ENCODE measurements around the gene OLFML2A.

The OLFML2A gene

GRCh38 chr9:124790801-124791505, 14.0 kb downstream of the OLFML2A start:
- no peak overlapping the region for H3K4me3 ChIP-seq (ENCODE audit: low read length)
- DNase-seq (ENCODE audit: low read depth, low spot score) = no peak

DNA sequence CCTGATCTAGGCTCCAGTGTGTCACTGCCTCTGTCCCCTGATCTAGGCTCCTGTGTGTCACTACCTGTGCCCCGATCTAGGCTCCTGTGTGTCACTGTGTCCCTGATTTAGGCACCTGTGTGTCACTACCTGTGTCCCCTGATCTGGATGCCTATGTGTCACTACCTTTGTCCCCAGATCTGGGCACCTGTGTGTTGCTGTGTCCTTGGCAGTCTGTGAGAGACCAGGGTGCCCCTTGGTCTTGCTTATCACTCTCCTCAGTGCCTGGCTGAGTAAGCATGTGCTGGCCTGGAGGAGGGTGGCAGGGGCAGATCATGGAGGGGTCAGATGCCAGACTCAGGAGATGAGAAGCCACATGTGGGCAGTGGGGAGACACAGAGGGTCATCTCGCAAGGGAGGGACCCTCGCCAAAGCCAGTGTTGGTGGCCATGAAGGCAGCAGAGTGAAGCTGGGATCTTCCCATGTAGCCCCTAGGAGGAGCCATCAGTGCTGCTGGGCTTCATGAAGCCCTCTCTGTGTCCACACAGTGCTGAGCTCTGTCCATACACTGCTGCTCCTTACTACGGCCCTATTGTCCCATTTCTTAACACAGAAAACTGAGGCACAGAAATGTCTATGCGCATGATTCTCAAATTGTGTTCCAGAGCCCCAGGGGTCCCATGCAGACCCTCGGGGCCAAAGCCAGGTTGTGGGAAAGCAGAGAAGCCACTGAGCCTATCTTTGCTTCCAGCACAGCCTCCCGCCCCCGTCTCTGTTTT, 15.5 kb downstream of the OLFML2A start:
- DNase-seq (ENCODE audit: low read depth, low spot score) = no peak
- H3K4me3 ChIP-seq (ENCODE audit: low read length) = no peak overlapping the region

DNA sequence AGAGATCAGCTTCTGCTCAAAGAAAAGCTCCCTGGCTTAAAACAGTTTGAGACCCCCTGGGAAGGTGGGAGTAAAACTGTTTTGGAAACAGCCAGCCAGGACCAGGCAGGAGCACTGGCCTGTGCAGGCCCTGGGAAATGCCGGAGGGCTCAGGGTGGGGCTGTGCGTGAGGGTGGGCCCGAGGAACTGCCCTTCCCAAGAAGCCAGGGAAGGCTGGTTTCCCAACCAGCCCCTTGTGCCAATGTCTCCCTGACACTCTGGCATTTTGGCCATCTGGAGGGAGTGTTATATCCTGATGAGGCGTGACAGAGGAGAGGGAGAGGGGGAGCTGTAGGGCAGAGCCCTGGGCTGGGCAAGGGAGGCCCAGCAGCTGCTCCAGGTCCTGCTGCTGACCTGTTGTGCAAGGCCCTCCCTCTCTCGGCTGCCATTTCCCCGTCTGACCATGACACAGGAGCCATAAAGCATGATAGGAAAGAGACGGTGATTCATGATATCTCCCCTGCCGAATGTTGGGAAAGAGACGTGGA, 16.1 kb downstream of the OLFML2A start:
- H3K4me3 ChIP-seq (ENCODE audit: low read length) = no peak overlapping the region
- DNase-seq (ENCODE audit: low read depth, low spot score) = no peak

GRCh38 chr9:124794902-124795491, 18.1 kb downstream of the OLFML2A start:
- H3K4me3 ChIP-seq (ENCODE audit: low read length) = no peak overlapping the region
- no peak for DNase-seq (ENCODE audit: low read depth, low spot score)

DNA sequence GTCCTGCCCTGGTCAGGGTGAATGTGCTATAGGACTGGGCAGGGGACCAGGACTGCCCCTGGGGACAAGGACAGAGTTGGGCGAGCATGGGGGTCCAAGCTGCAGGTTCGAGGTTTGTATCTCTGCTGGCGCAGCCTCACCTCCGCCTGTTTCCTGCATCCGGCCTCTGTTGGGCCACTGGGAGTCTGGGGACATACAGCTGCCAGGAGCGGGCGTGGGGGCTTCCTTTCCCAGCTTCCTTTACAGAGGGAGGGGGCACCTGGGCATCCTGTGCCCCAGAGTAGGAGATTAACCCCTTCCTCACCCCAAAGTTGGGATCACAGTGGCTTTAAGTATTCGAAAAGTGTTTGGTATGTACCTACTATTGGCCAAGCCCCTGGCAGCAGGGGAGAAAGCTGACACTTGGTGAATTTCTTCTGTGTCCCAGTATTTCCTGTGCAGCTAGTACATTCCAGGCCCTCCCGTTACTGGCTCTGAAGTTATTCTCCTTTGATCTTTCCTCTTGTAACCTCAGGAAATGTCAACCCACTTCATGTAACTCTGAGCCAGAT, 19.0 kb downstream of the OLFML2A start:
- no peak overlapping the region for H3K4me3 ChIP-seq (ENCODE audit: low read length)
- DNase-seq (ENCODE audit: low read depth, low spot score) = no peak

DNA sequence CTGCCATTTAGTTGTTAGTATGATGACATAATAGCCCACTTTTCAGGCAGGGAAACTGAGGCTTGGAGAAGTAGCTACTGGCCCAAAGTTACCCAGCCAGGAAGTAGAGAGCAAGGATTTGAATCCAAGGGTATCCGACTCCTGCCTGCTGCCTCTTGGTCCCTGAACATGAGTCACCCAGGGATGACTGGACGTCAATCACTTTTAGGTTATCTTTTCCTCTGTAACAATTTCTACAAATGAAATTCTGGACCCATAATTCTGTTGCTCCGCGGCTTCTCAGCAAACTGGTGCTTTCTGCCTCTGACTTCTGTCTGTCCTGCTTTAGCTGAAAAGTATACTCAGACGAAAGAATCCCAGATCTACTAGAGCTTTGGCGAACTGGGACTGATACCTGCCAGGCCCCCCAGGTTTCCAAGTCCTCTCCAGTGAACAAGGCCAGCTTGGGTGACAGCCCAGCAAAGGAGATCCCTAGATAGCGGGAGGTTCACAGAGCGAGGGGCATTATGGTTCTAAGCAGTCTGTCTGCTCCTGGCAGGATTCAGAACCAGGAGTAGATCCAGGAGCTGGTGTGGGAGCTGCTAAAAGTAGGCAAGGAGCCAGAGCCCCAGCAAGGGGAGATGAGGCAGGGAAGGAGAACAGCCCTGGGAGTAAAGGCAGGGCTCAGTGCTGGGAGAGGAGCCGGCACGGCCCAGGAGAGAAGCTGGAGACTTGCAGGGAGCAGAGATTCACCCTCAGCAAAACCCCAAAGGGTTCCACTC, 20.6 kb downstream of the OLFML2A start:
- no peak for DNase-seq (ENCODE audit: low read depth, low spot score)
- H3K4me3 ChIP-seq (ENCODE audit: low read length) = no peak overlapping the region

GRCh38 chr9:124799274-124800006, 22.5 kb downstream of the OLFML2A start:
- DNase-seq (ENCODE audit: low read depth, low spot score) = no peak
- no peak overlapping the region for H3K4me3 ChIP-seq (ENCODE audit: low read length)

DNA sequence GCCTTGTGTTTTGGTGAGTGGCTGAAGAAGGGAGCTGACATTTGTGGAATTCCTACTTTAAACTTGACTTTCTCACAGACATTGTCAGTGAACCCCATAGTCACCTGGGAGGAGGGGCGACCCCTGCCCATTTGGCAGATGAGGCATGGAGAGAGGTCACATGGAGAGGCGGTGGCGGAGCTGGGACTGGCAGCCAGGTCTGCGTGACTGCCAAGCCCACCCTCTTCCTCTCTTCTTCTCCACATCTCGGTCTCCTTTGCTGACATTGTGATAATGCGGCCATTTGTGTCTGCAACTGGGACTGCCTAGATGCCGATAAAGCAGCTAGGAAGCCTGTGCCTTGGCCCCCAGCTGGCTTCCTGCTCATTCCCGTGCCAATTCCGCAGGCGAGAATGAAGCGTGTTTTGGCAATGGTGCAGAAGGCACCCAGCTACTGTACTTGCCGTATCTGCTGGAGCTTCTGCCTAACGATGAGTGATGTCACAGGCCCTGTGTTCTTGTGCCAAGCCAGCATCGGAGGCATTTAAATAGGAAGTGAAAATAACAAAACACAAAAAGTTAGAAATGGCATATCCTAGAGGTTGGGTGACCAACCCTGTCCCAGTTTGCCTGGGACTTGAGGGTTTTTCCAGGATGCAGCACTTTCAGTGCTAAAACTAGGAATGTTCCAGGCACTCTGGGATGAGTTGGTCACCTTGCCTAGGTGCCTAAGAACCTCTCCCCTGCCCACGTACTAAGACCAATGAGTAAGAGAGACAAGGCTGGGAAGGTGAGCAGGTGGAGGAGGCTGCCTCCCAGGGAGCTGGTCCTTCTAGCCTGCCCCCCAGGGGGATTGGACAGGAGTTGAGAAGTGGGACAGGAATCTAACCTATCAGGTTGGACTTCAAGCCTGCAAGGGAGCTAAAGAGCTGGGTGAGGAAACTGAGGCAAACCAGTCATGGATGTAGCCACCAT, 23.6 kb downstream of the OLFML2A start:
- no peak for DNase-seq (ENCODE audit: low read depth, low spot score)
- no peak overlapping the region for H3K4me3 ChIP-seq (ENCODE audit: low read length)

- H3K4me3 ChIP-seq (ENCODE audit: low read length) = no peak overlapping the region
- no peak for DNase-seq (ENCODE audit: low read depth, low spot score)
Observed at GRCh38 chr9:124801356-124801755, 24.4 kb downstream of the OLFML2A start.

GRCh38 chr9:124802426-124802825, 25.5 kb downstream of the OLFML2A start:
- no peak overlapping the region for H3K4me3 ChIP-seq (ENCODE audit: low read length)
- no peak for DNase-seq (ENCODE audit: low read depth, low spot score)

- H3K4me3 ChIP-seq (ENCODE audit: low read length) = no peak overlapping the region
- DNase-seq (ENCODE audit: low read depth, low spot score) = no peak
Observed at GRCh38 chr9:124803911-124804310, 27.0 kb downstream of the OLFML2A start.

GRCh38 chr9:124805186-124805585, 28.3 kb downstream of the OLFML2A start:
- no peak for DNase-seq (ENCODE audit: low read depth, low spot score)
- H3K4me3 ChIP-seq (ENCODE audit: low read length) = no peak overlapping the region

DNA sequence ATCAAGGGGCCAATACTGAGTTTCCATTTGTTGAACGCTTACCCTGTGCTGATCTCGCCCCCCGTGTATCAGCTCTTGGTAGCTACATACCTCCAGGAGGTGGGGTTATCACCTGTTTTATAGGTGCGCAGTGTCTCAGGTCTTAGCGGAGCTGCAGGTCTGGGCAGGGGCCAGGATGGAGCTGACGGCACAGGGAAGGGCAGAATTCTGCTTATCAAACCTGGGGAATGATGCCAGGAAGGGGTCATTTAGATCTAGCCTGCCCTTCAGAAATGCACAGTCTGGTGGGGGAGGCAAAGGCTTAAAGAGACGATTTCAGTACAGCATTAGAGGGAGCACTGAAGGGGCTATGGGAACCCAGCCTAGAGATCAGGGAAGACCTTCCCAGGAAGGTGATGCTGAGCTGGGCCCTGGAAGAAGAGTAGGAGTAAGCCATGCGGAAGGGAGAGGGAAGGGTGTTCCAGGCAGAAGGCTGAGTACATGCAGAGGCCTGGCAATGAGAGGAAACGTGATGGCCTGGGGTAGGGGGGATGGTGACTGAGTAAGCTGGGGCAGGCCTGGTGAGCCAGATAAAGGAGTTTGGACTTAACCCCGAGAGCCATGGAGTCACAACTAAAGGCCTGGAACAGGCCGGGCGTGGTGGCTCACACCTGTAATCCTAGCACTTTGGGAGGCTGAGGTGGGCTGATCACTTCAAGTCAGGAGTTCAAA, 31.5 kb downstream of the OLFML2A start:
- DNase-seq (ENCODE audit: low read depth, low spot score) = no peak
- no peak overlapping the region for H3K4me3 ChIP-seq (ENCODE audit: low read length)

- no peak overlapping the region for H3K4me3 ChIP-seq (ENCODE audit: low read length)
- no peak for DNase-seq (ENCODE audit: low read depth, low spot score)
Observed at GRCh38 chr9:124809211-124809610, 32.3 kb downstream of the OLFML2A start.

GRCh38 chr9:124809741-124810500, 33.0 kb downstream of the OLFML2A start:
- DNase-seq (ENCODE audit: low read depth, low spot score) = no peak
- no peak overlapping the region for H3K4me3 ChIP-seq (ENCODE audit: low read length)

DNA sequence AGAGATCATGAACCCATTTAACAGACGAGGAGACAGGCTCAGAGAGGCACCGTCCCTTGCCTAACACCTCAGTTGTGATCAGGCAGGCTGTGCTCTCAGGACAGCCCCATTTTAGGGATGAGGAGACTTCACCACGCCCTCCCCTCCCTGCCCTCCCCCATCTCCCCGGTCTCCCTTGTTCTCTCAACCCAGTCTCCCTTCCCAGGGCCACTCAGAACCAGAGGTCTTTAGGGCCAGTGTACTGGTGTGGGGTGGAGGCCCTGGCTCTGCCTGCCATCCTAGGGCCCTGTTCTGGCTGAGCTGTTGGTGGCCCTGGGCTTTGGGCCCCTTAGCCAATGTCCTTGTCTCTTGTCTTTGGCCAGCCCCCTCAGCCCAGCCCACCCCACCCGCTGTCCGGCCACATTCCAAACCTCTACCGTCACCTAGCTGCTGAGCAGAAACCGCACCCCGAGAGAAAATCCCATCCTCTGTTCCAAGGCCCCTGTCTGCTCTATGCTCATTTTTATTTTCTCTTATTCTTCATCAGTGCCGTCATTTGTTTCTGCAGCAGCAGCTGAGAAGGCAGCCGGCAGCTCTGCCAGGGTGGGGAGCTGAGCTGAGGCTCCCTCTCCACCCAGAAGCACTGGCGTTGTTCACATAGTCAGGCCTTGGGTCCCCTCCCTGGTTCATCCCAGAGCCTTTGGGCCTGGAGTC, 33.9 kb downstream of the OLFML2A start:
- DNase-seq (ENCODE audit: low read depth, low spot score) = no peak
- no peak overlapping the region for H3K4me3 ChIP-seq (ENCODE audit: low read length)
